GM12878 (cell line): Measurements from ENCODE around the gene GAMT. TPM values are rescaled to one million over a fixed set of nuclear protein-coding genes. Genes with fewer than 3 reads are reported as not detected.

Experiments
- BACH1 ChIP-seq: fragments of 450-650 bp; IDR thresholded peaks from 2 replicates; pipeline ENCODE4 v1.6.1; 2017; ENCODE audit warnings: mild to moderate bottlenecking, borderline replicate concordance
- CBX5 ChIP-seq: sonication (generic); IDR thresholded peaks from 2 replicates; pipeline ENCODE4 v1.6.1; 2016; ENCODE audit warnings: low read depth, moderate library complexity, mild to moderate bottlenecking, inconsistent platforms
- E2F4 ChIP-seq: IDR thresholded peaks from 2 replicates; pipeline ENCODE4 v1.6.1; 2012; ENCODE audit warnings: low read depth, low read length, improper control_type of control experiment
- EED ChIP-seq: sonication (generic); IDR thresholded peaks from 2 replicates; pipeline ENCODE4 v1.6.1; 2016; ENCODE audit warnings: antibody characterized with exemption, low read depth
- ELK1 ChIP-seq: IDR thresholded peaks from 2 replicates; pipeline ENCODE4 v1.6.1; 2012; ENCODE audit warnings: low read depth, low read length, improper control_type of control experiment
- ESRRA ChIP-seq: IDR thresholded peaks from 2 replicates; pipeline ENCODE4 v1.6.1; 2012; ENCODE audit warnings: mild to moderate bottlenecking, low read length, improper control_type of control experiment
- IKZF2 ChIP-seq, 2 experiments: fragments of 450-650 bp; IDR thresholded peaks; 2 replicates each; pipeline ENCODE4 v1.6.1; 2017; ENCODE audit warnings: mild to moderate bottlenecking in 2 of 2, moderate library complexity in 2 of 2
- JUND ChIP-seq: IDR thresholded peaks from 2 replicates; pipeline ENCODE4 v1.6.1; 2012; ENCODE audit warnings: low read depth, mild to moderate bottlenecking, low read length, improper control_type of control experiment, moderate library complexity
- MEF2A ChIP-seq: IDR thresholded peaks from 2 replicates; pipeline ENCODE4 v1.6.1; 2011; ENCODE audit warnings: low read depth, mild to moderate bottlenecking, low read length, moderate library complexity; ENCODE audit not compliant: insufficient read depth
- MYB ChIP-seq: fragments of 150-350 bp; IDR thresholded peaks from 2 replicates; pipeline ENCODE4 v1.6.1; 2014; ENCODE audit warnings: mild to moderate bottlenecking, low read depth, low read length, borderline replicate concordance
- NFIC ChIP-seq: IDR thresholded peaks from 2 replicates; pipeline ENCODE4 v1.6.1; 2012; ENCODE audit warnings: low read depth, mild to moderate bottlenecking, inconsistent platforms, low read length, moderate library complexity
- NFYA ChIP-seq: IDR thresholded peaks from 2 replicates; pipeline ENCODE4 v1.6.1; 2011; ENCODE audit warnings: low read depth, mild to moderate bottlenecking, low read length, improper control_type of control experiment, borderline replicate concordance
- NR2C1 ChIP-seq: fragments of 450-650 bp; IDR thresholded peaks from 2 replicates; pipeline ENCODE4 v1.6.1; 2017; ENCODE audit warnings: antibody characterized with exemption, mild to moderate bottlenecking, moderate library complexity
- NR2C2 ChIP-seq: IDR thresholded peaks from 2 replicates; pipeline ENCODE4 v1.6.1; 2011; ENCODE audit warnings: borderline replicate concordance, low read depth; ENCODE audit not compliant: control insufficient read depth, insufficient read length
- POU2F2 ChIP-seq: IDR thresholded peaks from 3 replicates; pipeline ENCODE4 v1.6.1; 2011; ENCODE audit warnings: low read depth, mild to moderate bottlenecking, low read length, borderline replicate concordance
- RAD51 ChIP-seq: fragments of 450-650 bp; IDR thresholded peaks from 2 replicates; pipeline ENCODE4 v1.6.1; 2016; ENCODE audit warnings: moderate library complexity, mild to moderate bottlenecking, inconsistent platforms
- RFX5 ChIP-seq: IDR thresholded peaks from 2 replicates; pipeline ENCODE4 v1.6.1; 2011; ENCODE audit warnings: low read depth, low read length, improper control_type of control experiment
- SMARCA5 ChIP-seq: fragments of 450-650 bp; IDR thresholded peaks from 2 replicates; pipeline ENCODE4 v1.6.1; 2017; ENCODE audit warnings: mild to moderate bottlenecking
- TBL1XR1 ChIP-seq: IDR thresholded peaks from 2 replicates; pipeline ENCODE4 v1.6.1; 2012; ENCODE audit warnings: low read depth, low read length, improper control_type of control experiment
- YY1 ChIP-seq: IDR thresholded peaks from 2 replicates; pipeline ENCODE4 v1.6.1; 2011; ENCODE audit warnings: low read depth, mild to moderate bottlenecking, low read length
- ZNF384 ChIP-seq: IDR thresholded peaks from 2 replicates; pipeline ENCODE4 v1.6.1; 2012; ENCODE audit warnings: low read depth, mild to moderate bottlenecking, low read length, improper control_type of control experiment, borderline replicate concordance
- ZSCAN29 ChIP-seq: fragments of 450-650 bp; IDR thresholded peaks from 2 replicates; pipeline ENCODE4 v1.6.1; 2017; ENCODE audit warnings: mild to moderate bottlenecking, moderate library complexity
- polyA plus RNA-seq, 11 experiments: library from polyadenylated mRNA; depleted of rRNA in 4 of 11; unstranded in 6 of 11; stranded (reverse) in 5 of 11; fragments of >200 nt; fragmentation: Nextera tagmentation in 4 of 11; fragmentation: Illumina TruSeq in 1 of 11; extraction: Ambion mirVana in 4 of 11; extraction: Trizol in 1 of 11; gene quantifications; 1 replicate in 1 of 11; 2 replicates in 10 of 11; pipeline versions ENCODE4 v1.2.1 to v1.2.3, GENCODE V29; 2011 to 2016; ENCODE audit warnings: inconsistent platforms in 2 of 11, missing spikeins in 2 of 11, low read depth in 1 of 11
- total RNA-seq, 4 experiments: library from RNA; depleted of rRNA in 3 of 4; stranded (reverse); fragments of >200 nt in 3 of 4; fragmentation: Illumina TruSeq in 1 of 4; extraction: Trizol in 1 of 4; gene quantifications; 2 replicates each; pipeline versions ENCODE4 v1.2.1 to v1.2.3, GENCODE V29; 2013 to 2021
- TF ChIP-seq, protein P1 (sequence below): fragments of 450-650 bp; IDR thresholded peaks from 2 replicates; pipeline ENCODE4 v1.6.1; 2017; ENCODE audit warnings: borderline replicate concordance
- TF ChIP-seq, protein P2 (sequence below): IDR thresholded peaks from 2 replicates; pipeline ENCODE4 v1.6.1; 2012; ENCODE audit warnings: low read depth, low read length, improper control_type of control experiment

GAMT gene
- total and polyA plus RNA-seq, 10 of the 15 experiments (the other 5 are each of a cell fraction or from before 2014, with no cell fraction given) = 1.6 to 131 (median 38.8) TPM

DNA sequence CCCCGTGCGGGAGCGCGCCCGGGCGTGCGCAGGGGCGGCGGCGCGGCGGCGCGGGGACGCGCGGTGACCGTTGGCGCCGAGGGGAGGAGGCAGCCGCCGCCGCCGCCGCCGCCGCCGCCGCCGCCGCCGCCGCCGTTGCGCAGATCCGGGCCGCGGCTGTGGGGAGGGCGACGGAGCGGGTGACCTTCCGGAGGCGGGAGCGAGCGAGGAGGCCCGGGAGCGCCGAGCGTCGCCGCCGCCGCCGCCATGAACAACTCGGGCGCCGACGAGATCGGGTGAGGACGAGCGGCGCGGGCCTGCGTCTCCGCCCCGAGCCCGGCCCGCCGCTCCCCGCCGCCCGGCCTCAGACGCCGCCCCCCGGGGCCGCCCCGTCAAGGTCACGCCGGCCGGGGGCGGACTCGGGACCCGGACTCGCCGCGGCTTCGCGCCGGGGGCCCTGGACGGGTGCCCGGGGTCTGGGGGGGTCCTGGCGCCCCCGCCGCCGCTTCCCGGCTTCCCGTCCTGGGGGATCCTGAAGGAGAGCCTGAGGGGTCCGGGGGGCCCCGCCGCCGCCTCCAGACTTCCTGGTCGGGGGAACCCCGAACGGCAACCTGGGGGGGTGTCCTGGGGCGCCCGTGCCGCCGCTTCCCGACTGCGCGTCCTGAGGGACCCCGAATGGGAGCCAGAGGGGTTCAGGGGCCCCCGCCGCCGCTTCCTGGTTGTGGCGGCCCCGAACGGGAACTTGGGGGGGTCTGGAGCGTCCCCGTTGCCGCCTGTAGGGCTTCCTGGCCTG is 6.4 kb upstream of the GAMT start, which contains the start of gene DAZAP1 (continued):
- no peak for TF ChIP-seq EED
- no peak for TF ChIP-seq ZNF384
- TF ChIP-seq ELK1 = no peak
- TF ChIP-seq, protein P1, sequence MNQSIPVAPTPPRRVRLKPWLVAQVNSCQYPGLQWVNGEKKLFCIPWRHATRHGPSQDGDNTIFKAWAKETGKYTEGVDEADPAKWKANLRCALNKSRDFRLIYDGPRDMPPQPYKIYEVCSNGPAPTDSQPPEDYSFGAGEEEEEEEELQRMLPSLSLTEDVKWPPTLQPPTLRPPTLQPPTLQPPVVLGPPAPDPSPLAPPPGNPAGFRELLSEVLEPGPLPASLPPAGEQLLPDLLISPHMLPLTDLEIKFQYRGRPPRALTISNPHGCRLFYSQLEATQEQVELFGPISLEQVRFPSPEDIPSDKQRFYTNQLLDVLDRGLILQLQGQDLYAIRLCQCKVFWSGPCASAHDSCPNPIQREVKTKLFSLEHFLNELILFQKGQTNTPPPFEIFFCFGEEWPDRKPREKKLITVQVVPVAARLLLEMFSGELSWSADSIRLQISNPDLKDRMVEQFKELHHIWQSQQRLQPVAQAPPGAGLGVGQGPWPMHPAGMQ = no peak
- no peak for TF ChIP-seq ESRRA
- TF ChIP-seq MEF2A = no peak
- TF ChIP-seq, protein P2, sequence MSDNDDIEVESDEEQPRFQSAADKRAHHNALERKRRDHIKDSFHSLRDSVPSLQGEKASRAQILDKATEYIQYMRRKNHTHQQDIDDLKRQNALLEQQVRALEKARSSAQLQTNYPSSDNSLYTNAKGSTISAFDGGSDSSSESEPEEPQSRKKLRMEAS = no peak
- no peak for TF ChIP-seq SMARCA5
- 0 out of 2 replicates have a peak, but pooled peaks have one; percentile 24 for TF ChIP-seq ZSCAN29
- no peak; the same call in 1 of the 2 replicates for TF ChIP-seq YY1
- TF ChIP-seq NFYA = no peak
- no peak for TF ChIP-seq NR2C2
- no peak for TF ChIP-seq BACH1
- TF ChIP-seq CBX5 = no peak
- TF ChIP-seq TBL1XR1 = no peak
- TF ChIP-seq JUND = no peak
- no peak for TF ChIP-seq MYB
- TF ChIP-seq RFX5 = no peak
- no peak for TF ChIP-seq NFIC
- 0 out of 2 replicates have a peak, but pooled peaks have one; percentile 7 for TF ChIP-seq NR2C1
- no peak for TF ChIP-seq RAD51
- TF ChIP-seq IKZF2 (IDR thresholded peaks at IDR 0.05) = no peak
- no peak for TF ChIP-seq POU2F2
- TF ChIP-seq E2F4 = no peak
